ENCODE measurements around the gene TTYH2.

GRCh38 chr17:74299226-74300009, 86.0 kb downstream of the TTYH2 start:
- TF ChIP-seq POLR2AphosphoS5 (IDR thresholded peaks at IDR 0.05; ENCODE audit: insufficient read depth in 1 of 2, low read depth in 1 of 2) (no peak), CTCF (IDR thresholded peaks at IDR 0.05) (no peak), POLR2A (IDR thresholded peaks at IDR 0.05) (no peak)

Measured in vagina (tissue), 2 donors.